CD4-positive, alpha-beta T cell (primary cell): ENCODE measurements around the gene OPRD1. TPM values are rescaled to one million over a fixed set of nuclear protein-coding genes. Genes with fewer than 3 reads are reported as not detected.

ENCODE experiments used
- ATAC-seq: fragments of 200-7000 bp; cut with Tn5 transposase; one replicate; pipeline ENCODE4 v1.10.0; 2022; ENCODE audit warnings: mild to moderate bottlenecking; ENCODE audit not compliant: poor library complexity
- CTCF ChIA-PET: fragments of 350-600 bp; sonication (Branson Sonifier 250); formaldehyde crosslinking; loops from one replicate; lab custom pipeline; 2021; ENCODE audit warnings: antibody characterized with exemption, inconsistent platforms; lab: Charles Lee
- POLR2A ChIA-PET: fragments of 350-600 bp; sonication (Branson Sonifier 250); formaldehyde crosslinking; loops from one replicate; lab custom pipeline; 2021; ENCODE audit warnings: antibody characterized with exemption, inconsistent platforms; lab: Charles Lee
- DNase-seq, 14 experiments: peaks; one replicate each; pipeline ENCODE4 v3.0.0-alpha.2; 2013 to 2020; ENCODE audit warnings: mixed read lengths in 2 of 14
- H3K27ac ChIP-seq, 2 donors: one replicate each; pipeline versions ENCODE4 v1.5.1 to v1.7.0; 2013; ENCODE audit warnings: low read length in 2 of 2, low read depth in 1 of 2, mild to moderate bottlenecking in 1 of 2
- H3K27me3 ChIP-seq, 2 experiments: 1 replicate in 1 of 2; 2 replicates in 1 of 2; pipeline versions ENCODE4 v1.6.1 to v1.7.0; 2013; ENCODE audit warnings: low read length in 2 of 2, control low read depth in 1 of 2, mild to moderate bottlenecking in 1 of 2, moderate library complexity in 1 of 2; ENCODE audit not compliant: insufficient read depth in 2 of 2, control insufficient read depth in 1 of 2
- H3K36me3 ChIP-seq: one replicate; pipeline ENCODE4 v1.6.1; 2013; ENCODE audit warnings: low read length, control low read depth; ENCODE audit not compliant: insufficient read depth
- H3K4me1 ChIP-seq: one replicate; pipeline ENCODE4 v1.6.1; 2013; ENCODE audit warnings: low read length, control low read depth; ENCODE audit not compliant: insufficient read depth
- H3K4me3 ChIP-seq: one replicate; pipeline ENCODE4 v1.5.1; 2013; ENCODE audit warnings: mild to moderate bottlenecking, low read length, moderate library complexity
- H3K9me3 ChIP-seq, 2 experiments: 1 replicate in 1 of 2; 2 replicates in 1 of 2; pipeline versions ENCODE4 v1.6.1 to v1.7.0; 2013; ENCODE audit warnings: low read length in 2 of 2, mild to moderate bottlenecking in 2 of 2, control low read depth in 1 of 2, moderate library complexity in 1 of 2; ENCODE audit not compliant: control insufficient read depth in 1 of 2, insufficient read depth in 1 of 2
- H3K27ac Mint-ChIP-seq: one replicate; pipeline ENCODE4 v1.8.0; 2020; ENCODE audit warnings: mixed read lengths
- H3K27me3 Mint-ChIP-seq: one replicate; pipeline ENCODE4 v1.8.0; 2021; ENCODE audit warnings: mixed read lengths
- H3K36me3 Mint-ChIP-seq: one replicate; pipeline ENCODE4 v1.8.0; 2021; ENCODE audit warnings: low read depth, mixed read lengths
- H3K4me1 Mint-ChIP-seq: one replicate; pipeline ENCODE4 v1.8.0; 2021; ENCODE audit warnings: low read depth, mixed read lengths
- H3K4me3 Mint-ChIP-seq: one replicate; pipeline ENCODE4 v1.8.0; 2020; ENCODE audit warnings: mild to moderate bottlenecking, mixed read lengths
- H3K9me3 Mint-ChIP-seq: one replicate; pipeline ENCODE4 v1.8.0; 2020; ENCODE audit warnings: mixed read lengths
- CTCF ChIP-seq: fragments of 200-600 bp; IDR thresholded peaks from one replicate; pipeline ENCODE4 v1.8.0; 2022; ENCODE audit warnings: antibody characterized with exemption, mild to moderate bottlenecking
- intact Hi-C, 2 experiments: fragments of 100-400 bp; cut with DNase I in 1 of 2; cut with micrococcal nuclease in 1 of 2; formaldehyde crosslinking; loops; one replicate each; pipeline versions ENCODE4 v1.15.1 to v1.9.0; 2023 to 2025; cut with DNase I, micrococcal nuclease
- total RNA-seq, 174 experiments: library from RNA in 2 of 174; stranded (reverse) in 2 of 174; gene quantifications; one replicate each; pipeline ENCODE4 v1.2.3 and lab custom pipeline; 2021 to 2026

OPRD1 gene
- total RNA-seq, 2 experiments from 2014 or later: not detected

GRCh38 chr1:28807986-28808385 lies 4.0 kb upstream of the OPRD1 start:
- Mint-ChIP-seq H3K27ac (no peak overlapping the region), H3K4me3 (no peak overlapping the region), H3K36me3 (no peaks in the 10 kb centered on the region), H3K27me3 (peaks cover 28% of the 10 kb centered on the region), H3K4me1 (no peaks in the 10 kb centered on the region), H3K9me3 (no peaks in the 10 kb centered on the region)
- DNase-seq: no peak
- H3K4me1 ChIP-seq: peaks cover 3% of the 10 kb centered on the region
- ChIA-PET POLR2A (no interaction called here), CTCF (no interaction called here)
- H3K9me3 ChIP-seq: no peaks in the 10 kb centered on the region
- H3K36me3 ChIP-seq: no peaks in the 10 kb centered on the region
- intact Hi-C loops: no loop called here
- no peak for ATAC-seq
- H3K4me3 ChIP-seq: no peak overlapping the region
- peaks cover 15 to 27% of the 10 kb centered on the region in 2 experiments for H3K27me3 ChIP-seq
- H3K27ac ChIP-seq: no peak overlapping the region
- no peak for TF ChIP-seq CTCF

- intact Hi-C loops: no loop called here
- H3K36me3 ChIP-seq: no peaks in the 10 kb centered on the region
- H3K4me1 ChIP-seq: peaks cover 3% of the 10 kb centered on the region
- no peak overlapping the region for H3K27ac ChIP-seq
- no peaks in the 10 kb centered on the region for H3K9me3 ChIP-seq
- no peak overlapping the region for H3K4me3 ChIP-seq
- ChIA-PET POLR2A (no interaction called here), CTCF (no interaction called here)
- Mint-ChIP-seq H3K27me3 (peaks cover 55% of the 10 kb centered on the region), H3K36me3 (no peaks in the 10 kb centered on the region), H3K4me1 (no peaks in the 10 kb centered on the region), H3K27ac (no peak overlapping the region), H3K9me3 (no peaks in the 10 kb centered on the region), H3K4me3 (no peak overlapping the region)
- DNase-seq (no peak), ATAC-seq (no peak)
- peaks cover 27 to 52% of the 10 kb centered on the region in 2 experiments for H3K27me3 ChIP-seq
- TF ChIP-seq CTCF: no peak
These were observed 603 bp upstream of the OPRD1 start for GRCh38 chr1:28811369-28811765.

DNA sequence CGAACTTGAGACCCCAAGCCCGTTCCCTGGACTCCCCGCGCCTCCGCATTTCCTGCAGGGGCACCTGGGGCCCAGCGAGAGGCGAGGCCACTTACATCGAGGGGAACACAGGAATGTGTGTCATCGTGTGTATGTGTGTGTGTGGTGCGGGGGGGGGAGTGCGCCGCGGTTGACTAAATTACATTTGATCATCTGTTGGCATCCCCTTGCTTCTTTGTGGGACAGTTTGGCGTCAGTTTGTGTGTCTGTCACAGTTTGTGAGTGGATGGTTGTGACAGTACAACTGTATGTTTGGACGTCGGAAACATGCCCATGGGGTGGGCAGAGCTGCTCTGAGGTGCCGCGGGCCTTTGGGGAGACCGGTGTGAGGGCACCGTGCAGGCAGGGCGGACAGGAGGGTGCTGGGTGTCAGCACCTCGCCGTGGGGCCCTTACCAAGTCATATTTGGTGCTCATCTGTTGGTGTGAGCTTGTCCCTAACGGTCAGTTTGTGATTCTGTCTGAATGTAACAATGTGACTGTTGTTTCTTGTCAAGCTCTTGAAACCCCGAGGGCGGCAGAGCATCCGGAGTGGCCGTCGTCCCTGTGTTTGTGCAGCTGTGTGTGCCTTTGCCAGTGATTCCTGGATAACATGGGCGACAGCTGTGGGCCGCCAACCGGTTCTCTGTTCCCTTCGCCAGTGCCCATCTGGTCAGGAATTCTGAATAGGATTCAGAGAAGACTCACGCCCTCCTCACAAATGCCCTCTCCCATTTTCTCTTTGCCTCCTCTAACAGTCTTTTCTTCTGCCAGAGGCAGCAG lies 899 bp downstream of the OPRD1 start:
- peaks cover 27 to 63% of the 10 kb centered on the region in 2 experiments for H3K27me3 ChIP-seq
- no peaks in the 10 kb centered on the region for H3K4me1 Mint-ChIP-seq
- DNase-seq: no peak
- H3K9me3 Mint-ChIP-seq: no peaks in the 10 kb centered on the region
- no peak overlapping the region for H3K4me3 ChIP-seq
- no peak overlapping the region for H3K27ac ChIP-seq
- H3K36me3 ChIP-seq: no peaks in the 10 kb centered on the region
- peaks cover 3% of the 10 kb centered on the region for H3K4me1 ChIP-seq
- no peaks in the 10 kb centered on the region for H3K9me3 ChIP-seq
- intact Hi-C loops: no loop called here
- CTCF ChIA-PET: no interaction called here
- no peak overlapping the region for H3K4me3 Mint-ChIP-seq
- no peak for ATAC-seq
- H3K36me3 Mint-ChIP-seq: no peaks in the 10 kb centered on the region
- POLR2A ChIA-PET: no interaction called here
- TF ChIP-seq CTCF: no peak
- no peak overlapping the region for H3K27ac Mint-ChIP-seq
- H3K27me3 Mint-ChIP-seq: peaks cover 63% of the 10 kb centered on the region
